Measurements from ENCODE around the gene RAMP2.

GRCh38 chr17:42761638-42762037 is 611 bp downstream of the RAMP2 start:
- TF ChIP-seq CTCF (IDR thresholded peaks at IDR 0.05) (no peak), POLR2A (IDR thresholded peaks at IDR 0.05) (no peak)
